Measurements from ENCODE around the gene CYP39A1. TPM values are rescaled to one million over a fixed set of nuclear protein-coding genes. Genes with fewer than 3 reads are reported as not detected.

The CYP39A1 gene
- total and polyA plus RNA-seq, 2 donors (not counting 1 experiment from before 2014, with no cell fraction given): 0.49 to 3.8 TPM

- no peak for DNase-seq (ENCODE audit: low read depth in 2 of 2)
- Histone ChIP-seq H3K9ac (ENCODE audit: insufficient read depth, low read length) (no peak overlapping the region), H3K9me3 (ENCODE audit: control insufficient read depth, insufficient read depth, low read depth, low read length) (no peaks in the 10 kb centered on the region), H3K79me2 (ENCODE audit: control insufficient read depth, insufficient read depth, low read length) (no peaks in the 10 kb centered on the region), H3K27me3 (ENCODE audit: control insufficient read depth, insufficient read depth, low read length) (no peaks in the 10 kb centered on the region), H3K36me3 (ENCODE audit: control insufficient read depth, insufficient read depth, low read length) (no peaks in the 10 kb centered on the region), H3K4me2 (ENCODE audit: extremely low read depth, insufficient read depth, low read length) (no peak overlapping the region), H3K27ac (ENCODE audit: insufficient read depth, low read length) (no peak overlapping the region), H3K4me3 (replicated peaks in 1 of 4; ENCODE audit: control extremely low read depth in 1 of 4, insufficient read depth in 1 of 4, low read depth in 3 of 4, low read length in 4 of 4) (no peak overlapping the region), H2AFZ (ENCODE audit: low read length) (no peak overlapping the region), H3K4me1 (ENCODE audit: control insufficient read depth, extremely low read depth, insufficient read depth, low read length) (no peaks in the 10 kb centered on the region), H4K20me1 (ENCODE audit: control insufficient read depth, extremely low read depth, insufficient read depth, low read length) (no peaks in the 10 kb centered on the region)
- no peak for TF ChIP-seq EZH2 (IDR thresholded peaks at IDR 0.05; ENCODE audit: low read length, missing control alignments)
- TF ChIP-seq, protein P1, sequence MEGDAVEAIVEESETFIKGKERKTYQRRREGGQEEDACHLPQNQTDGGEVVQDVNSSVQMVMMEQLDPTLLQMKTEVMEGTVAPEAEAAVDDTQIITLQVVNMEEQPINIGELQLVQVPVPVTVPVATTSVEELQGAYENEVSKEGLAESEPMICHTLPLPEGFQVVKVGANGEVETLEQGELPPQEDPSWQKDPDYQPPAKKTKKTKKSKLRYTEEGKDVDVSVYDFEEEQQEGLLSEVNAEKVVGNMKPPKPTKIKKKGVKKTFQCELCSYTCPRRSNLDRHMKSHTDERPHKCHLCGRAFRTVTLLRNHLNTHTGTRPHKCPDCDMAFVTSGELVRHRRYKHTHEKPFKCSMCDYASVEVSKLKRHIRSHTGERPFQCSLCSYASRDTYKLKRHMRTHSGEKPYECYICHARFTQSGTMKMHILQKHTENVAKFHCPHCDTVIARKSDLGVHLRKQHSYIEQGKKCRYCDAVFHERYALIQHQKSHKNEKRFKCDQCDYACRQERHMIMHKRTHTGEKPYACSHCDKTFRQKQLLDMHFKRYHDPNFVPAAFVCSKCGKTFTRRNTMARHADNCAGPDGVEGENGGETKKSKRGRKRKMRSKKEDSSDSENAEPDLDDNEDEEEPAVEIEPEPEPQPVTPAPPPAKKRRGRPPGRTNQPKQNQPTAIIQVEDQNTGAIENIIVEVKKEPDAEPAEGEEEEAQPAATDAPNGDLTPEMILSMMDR (conservative IDR thresholded peaks at IDR 0.05 in 1 of 2, IDR thresholded peaks at IDR 0.05 in 1 of 2; ENCODE audit: low read depth in 1 of 2, low read length in 2 of 2): no peak
Observed at GRCh38 chr6:46541556-46541955, 111.1 kb downstream of the CYP39A1 start.

GRCh38 chr6:46539866-46540265 is 112.8 kb downstream of the CYP39A1 start:
- Histone ChIP-seq H3K27me3 (ENCODE audit: control insufficient read depth, insufficient read depth, low read length) (no peaks in the 10 kb centered on the region), H3K9ac (ENCODE audit: insufficient read depth, low read length) (no peak overlapping the region), H3K36me3 (ENCODE audit: control insufficient read depth, insufficient read depth, low read length) (no peaks in the 10 kb centered on the region), H3K9me3 (ENCODE audit: control insufficient read depth, insufficient read depth, low read depth, low read length) (no peaks in the 10 kb centered on the region), H3K4me3 (replicated peaks in 1 of 4; ENCODE audit: control extremely low read depth in 1 of 4, insufficient read depth in 1 of 4, low read depth in 3 of 4, low read length in 4 of 4) (no peak overlapping the region), H4K20me1 (ENCODE audit: control insufficient read depth, extremely low read depth, insufficient read depth, low read length) (no peaks in the 10 kb centered on the region), H3K27ac (ENCODE audit: insufficient read depth, low read length) (no peak overlapping the region), H2AFZ (ENCODE audit: low read length) (no peak overlapping the region), H3K4me2 (ENCODE audit: extremely low read depth, insufficient read depth, low read length) (no peak overlapping the region), H3K79me2 (ENCODE audit: control insufficient read depth, insufficient read depth, low read length) (no peaks in the 10 kb centered on the region), H3K4me1 (ENCODE audit: control insufficient read depth, extremely low read depth, insufficient read depth, low read length) (no peaks in the 10 kb centered on the region)
- no peak for DNase-seq (ENCODE audit: low read depth in 2 of 2)
- TF ChIP-seq EZH2 (IDR thresholded peaks at IDR 0.05; ENCODE audit: low read length, missing control alignments): no peak
- TF ChIP-seq, protein P1 (conservative IDR thresholded peaks at IDR 0.05 in 1 of 2, IDR thresholded peaks at IDR 0.05 in 1 of 2; ENCODE audit: low read depth in 1 of 2, low read length in 2 of 2): no peak

GRCh38 chr6:46538800-46539480 is 113.7 kb downstream of the CYP39A1 start:
- Histone ChIP-seq H2AFZ (ENCODE audit: low read length) (no peak overlapping the region), H3K36me3 (ENCODE audit: control insufficient read depth, insufficient read depth, low read length) (no peaks in the 10 kb centered on the region)
- no peak for DNase-seq (ENCODE audit: low read depth in 2 of 2)

More at GRCh38 chr6:46538800-46539480, 113.7 kb downstream of the CYP39A1 start:
- H3K4me3 ChIP-seq (replicated peaks in 1 of 4; ENCODE audit: control extremely low read depth in 1 of 4, insufficient read depth in 1 of 4, low read depth in 3 of 4, low read length in 4 of 4): no peak overlapping the region
- H3K4me1 ChIP-seq (ENCODE audit: control insufficient read depth, extremely low read depth, insufficient read depth, low read length): no peaks in the 10 kb centered on the region
- TF ChIP-seq, protein P1 (conservative IDR thresholded peaks at IDR 0.05 in 1 of 2, IDR thresholded peaks at IDR 0.05 in 1 of 2; ENCODE audit: low read depth in 1 of 2, low read length in 2 of 2): no peak
- no peak for TF ChIP-seq EZH2 (IDR thresholded peaks at IDR 0.05; ENCODE audit: low read length, missing control alignments)
- no peak overlapping the region for H3K27ac ChIP-seq (ENCODE audit: insufficient read depth, low read length)
- H3K27me3 ChIP-seq (ENCODE audit: control insufficient read depth, insufficient read depth, low read length): no peaks in the 10 kb centered on the region
- no peaks in the 10 kb centered on the region for H3K79me2 ChIP-seq (ENCODE audit: control insufficient read depth, insufficient read depth, low read length)
- no peaks in the 10 kb centered on the region for H4K20me1 ChIP-seq (ENCODE audit: control insufficient read depth, extremely low read depth, insufficient read depth, low read length)
- no peaks in the 10 kb centered on the region for H3K9me3 ChIP-seq (ENCODE audit: control insufficient read depth, insufficient read depth, low read depth, low read length)
- no peak overlapping the region for H3K9ac ChIP-seq (ENCODE audit: insufficient read depth, low read length)
- no peak overlapping the region for H3K4me2 ChIP-seq (ENCODE audit: extremely low read depth, insufficient read depth, low read length)

Data from fibroblast of lung (primary cell).